H1 (cell line): Measurements from ENCODE around the gene MPLKIP. TPM values are rescaled to one million over a fixed set of nuclear protein-coding genes. Genes with fewer than 3 reads are reported as not detected.
A peak's percentile ranks its signal among the peaks of the same experiment; 100 is the strongest.

Experiments
- BACH1 ChIP-seq: IDR thresholded peaks from 2 replicates; pipeline ENCODE4 v1.6.1; 2012; ENCODE audit warnings: low read length, improper control_type of control experiment
- BCL11A ChIP-seq, 2 experiments: IDR thresholded peaks; one replicate each; pipeline ENCODE4 v1.6.1; 2011; ENCODE audit warnings: low read depth in 2 of 2, low read length in 2 of 2, mild to moderate bottlenecking in 2 of 2
- CBX5 ChIP-seq: fragments of 300-800, 300-1000 bp; sonication (generic); IDR thresholded peaks from 2 replicates; pipeline ENCODE4 v1.7.1; 2016; ENCODE audit warnings: antibody characterized with exemption, low read length, low read depth
- CBX8 ChIP-seq: fragments of 300-800, 300-1000 bp; sonication (generic); IDR thresholded peaks from 2 replicates; pipeline ENCODE4 v1.7.1; 2016; ENCODE audit warnings: low read depth, low read length, borderline replicate concordance
- CHD1 ChIP-seq: IDR thresholded peaks from 2 replicates; pipeline ENCODE4 v1.6.1; 2012; ENCODE audit warnings: low read depth, low read length, improper control_type of control experiment
- E2F6 ChIP-seq: IDR thresholded peaks from 2 replicates; pipeline ENCODE4 v1.6.1; 2012; ENCODE audit warnings: inconsistent platforms
- GABPA ChIP-seq: IDR thresholded peaks from 2 replicates; pipeline ENCODE4 v1.6.1; 2011; ENCODE audit warnings: mild to moderate bottlenecking, low read length, moderate library complexity, borderline replicate concordance; ENCODE audit not compliant: insufficient read depth
- JUN ChIP-seq: IDR thresholded peaks from 2 replicates; pipeline ENCODE4 v1.6.1; 2011; ENCODE audit warnings: low read depth, mild to moderate bottlenecking, improper control_type of control experiment, low read length
- JUND ChIP-seq: IDR thresholded peaks from 2 replicates; pipeline ENCODE4 v1.6.1; 2011; ENCODE audit warnings: mild to moderate bottlenecking, improper control_type of control experiment, low read length
- KDM4A ChIP-seq: IDR thresholded peaks from one replicate; pipeline ENCODE4 v1.7.1; 2012; ENCODE audit warnings: low read depth, mild to moderate bottlenecking, moderate library complexity, low read length, inconsistent platforms; ENCODE audit not compliant: severe bottlenecking
- KDM5A ChIP-seq: fragments of 200-600 bp; IDR thresholded peaks from 2 replicates; pipeline ENCODE4 v1.7.1; 2012; ENCODE audit warnings: mild to moderate bottlenecking, low read length, inconsistent platforms, mixed read lengths
- MAX ChIP-seq: IDR thresholded peaks from 2 replicates; pipeline ENCODE4 v1.6.1; 2012; ENCODE audit warnings: inconsistent platforms
- POLR2A ChIP-seq, 2 experiments: IDR thresholded peaks; 1 replicate in 1 of 2; 2 replicates in 1 of 2; pipeline ENCODE4 v1.6.1; 2011; ENCODE audit warnings: low read depth in 2 of 2, low read length in 2 of 2, mild to moderate bottlenecking in 2 of 2; ENCODE audit errors: control extremely low read depth in 1 of 2
- RAD21 ChIP-seq, 2 experiments: IDR thresholded peaks in 1 of 2; conservative IDR thresholded peaks in 1 of 2; 2 replicates each; pipeline ENCODE4 v1.6.1; 2011; ENCODE audit warnings: low read depth in 2 of 2, low read length in 2 of 2, improper control_type of control experiment in 1 of 2, inconsistent platforms in 1 of 2, mild to moderate bottlenecking in 1 of 2, moderate library complexity in 1 of 2
- RBBP5 ChIP-seq: IDR thresholded peaks from 2 replicates; pipeline ENCODE4 v1.7.1; 2012; ENCODE audit warnings: low read depth, mild to moderate bottlenecking, inconsistent platforms, low read length, moderate library complexity, borderline replicate concordance
- SIX5 ChIP-seq: IDR thresholded peaks from 2 replicates; pipeline ENCODE4 v1.6.1; 2011; ENCODE audit warnings: mild to moderate bottlenecking, low read depth, low read length
- SP2 ChIP-seq: IDR thresholded peaks from 2 replicates; pipeline ENCODE4 v1.6.1; 2012; ENCODE audit warnings: mild to moderate bottlenecking, low read length, inconsistent platforms
- SRF ChIP-seq: IDR thresholded peaks from 2 replicates; pipeline ENCODE4 v1.6.1; 2011; ENCODE audit warnings: mild to moderate bottlenecking, low read depth, low read length, moderate library complexity
- SUZ12 ChIP-seq: fragments of 200-600 bp; sonication (generic); IDR thresholded peaks from 2 replicates; pipeline ENCODE4 v1.6.1; 2012; ENCODE audit warnings: mild to moderate bottlenecking, inconsistent platforms, low read length, moderate library complexity, mixed read lengths
- TBP ChIP-seq: IDR thresholded peaks from 2 replicates; pipeline ENCODE4 v1.6.1; 2011; ENCODE audit warnings: low read depth, low read length, improper control_type of control experiment
- TCF12 ChIP-seq: IDR thresholded peaks from 2 replicates; pipeline ENCODE4 v1.6.1; 2011; ENCODE audit warnings: low read depth, mild to moderate bottlenecking, low read length
- polyA plus RNA-seq, 7 experiments: library from polyadenylated mRNA; depleted of rRNA in 3 of 7; stranded (reverse) in 5 of 7; unstranded in 2 of 7; fragments of >200 nt in 5 of 7; fragments of 200-250 nt in 2 of 7; gene quantifications; 1 replicate in 5 of 7; 2 replicates in 1 of 7; 4 replicates in 1 of 7; pipeline versions ENCODE4 v1.2.1 to v1.2.3, GENCODE V29; 2011 to 2013; ENCODE audit warnings: missing spikeins in 2 of 7, mixed read lengths in 2 of 7
- total RNA-seq: library from RNA; stranded (reverse); fragmentation: NEBNext Ultra II Directional; extraction: Animal tissue kit (Norgen Biotek cat#: 25700); gene quantifications from 2 replicates; pipeline ENCODE4 v1.2.1, GENCODE V29; 2021

The MPLKIP gene
- total and polyA plus RNA-seq, 2 of the 8 experiments (the other 6 are each of a cell fraction or from before 2014, with no cell fraction given), result 57.2 to 73.4 TPM

GRCh38 chr7:40134428-40135316 lies at the start of gene MPLKIP, which contains the start of gene SUGCT (continued):
- peak; percentile 97 for TF ChIP-seq MAX
- no peak for TF ChIP-seq CHD1
- TF ChIP-seq TBP, result peak; percentile 94
- TF ChIP-seq SRF, result peak; percentile 42; the same call in 1 of the 2 replicates
- no peak for TF ChIP-seq TCF12
- TF ChIP-seq KDM5A, result peak; percentile 88
- TF ChIP-seq SUZ12, result no peak
- peak; percentile 99 for TF ChIP-seq KDM4A
- peak; percentile 76 to 79 for TF ChIP-seq POLR2A (IDR thresholded peaks at IDR 0.05; ENCODE audit: control extremely low read depth in 1 of 2, low read depth in 2 of 2, low read length in 2 of 2)
- no peak for TF ChIP-seq JUN
- peak; percentile 92; the same call in 1 of the 2 replicates for TF ChIP-seq RBBP5
- peak; percentile 47; the same call in 1 of the 2 replicates for TF ChIP-seq JUND
- TF ChIP-seq BACH1, result no peak
- TF ChIP-seq CBX5, result no peak
- TF ChIP-seq BCL11A (IDR thresholded peaks at IDR 0.05; ENCODE audit: low read depth in 2 of 2, low read length in 2 of 2), result no peak
- TF ChIP-seq SP2, result no peak
- TF ChIP-seq GABPA, result peak; percentile 93
- TF ChIP-seq RAD21 (IDR thresholded peaks at IDR 0.05 in 1 of 2, conservative IDR thresholded peaks at IDR 0.05 in 1 of 2; ENCODE audit: low read depth in 2 of 2, low read length in 2 of 2), result peak; percentile 13 to 49; a peak in 2 of 4 replicates
- TF ChIP-seq E2F6, result peak; percentile 95
- 0 out of 2 replicates have a peak, but pooled peaks have one; percentile 25 for TF ChIP-seq SIX5
- no peak for TF ChIP-seq CBX8
- TF ChIP-seq, all 59 proteins: peak for 26
